C1 segment of cervical spinal cord (tissue), 14 donors: Measurements from ENCODE around the gene IPO11.
"Not testable (repeated sequence)": the region's sequence is repeated elsewhere in the genome, so short reads cannot be mapped to it uniquely, and the experiment has no call there.

Experiments
- DNase-seq, 14 donors: peaks; one replicate each; lab custom pipeline; 2025; lab: John Stamatoyannopoulos, UW

The IPO11 gene

DNA sequence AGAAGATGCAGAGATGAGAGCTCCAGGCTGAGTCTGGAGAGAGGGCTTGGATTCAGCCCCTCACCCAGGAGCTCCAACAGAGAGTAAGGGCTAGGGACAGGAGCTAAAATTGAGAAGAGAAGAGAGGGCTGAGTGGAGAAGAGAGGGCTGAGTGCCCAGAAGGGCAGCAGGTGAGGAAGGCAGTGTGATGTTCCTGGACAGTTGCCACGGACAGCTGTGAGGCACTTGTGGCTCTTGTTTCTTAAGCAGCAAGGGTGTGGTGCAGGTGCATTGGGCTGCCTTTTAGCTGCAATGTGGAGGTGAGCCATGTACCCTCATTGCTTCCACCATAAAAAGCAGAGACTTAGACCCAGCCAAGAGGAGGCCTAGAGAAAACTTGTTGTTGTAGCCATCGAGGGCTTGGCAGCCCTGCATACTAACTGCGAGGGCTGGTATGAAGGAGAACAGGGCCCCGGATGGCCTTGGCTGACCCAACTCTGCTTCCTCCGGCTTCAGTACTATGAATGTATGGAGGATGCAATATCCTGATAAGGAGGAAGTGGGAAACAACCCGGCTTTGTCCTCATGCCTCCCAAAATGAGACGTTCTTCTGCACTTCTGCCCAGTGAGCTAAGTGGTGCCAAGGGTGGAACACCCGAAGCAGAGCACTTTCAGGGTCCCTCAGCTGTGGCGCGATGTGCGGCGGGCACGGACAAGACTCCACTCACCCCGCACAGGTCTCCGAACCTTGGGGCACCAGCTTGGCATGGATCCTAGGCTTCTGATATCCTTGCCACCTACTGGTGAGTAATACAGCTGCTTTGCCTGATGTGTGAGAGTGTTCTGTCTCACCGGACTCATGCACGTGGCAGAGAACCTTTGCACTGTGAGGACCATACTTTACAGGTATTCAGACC, 231.2 kb downstream of the IPO11 start:
- DNase-seq: no peak

DNA sequence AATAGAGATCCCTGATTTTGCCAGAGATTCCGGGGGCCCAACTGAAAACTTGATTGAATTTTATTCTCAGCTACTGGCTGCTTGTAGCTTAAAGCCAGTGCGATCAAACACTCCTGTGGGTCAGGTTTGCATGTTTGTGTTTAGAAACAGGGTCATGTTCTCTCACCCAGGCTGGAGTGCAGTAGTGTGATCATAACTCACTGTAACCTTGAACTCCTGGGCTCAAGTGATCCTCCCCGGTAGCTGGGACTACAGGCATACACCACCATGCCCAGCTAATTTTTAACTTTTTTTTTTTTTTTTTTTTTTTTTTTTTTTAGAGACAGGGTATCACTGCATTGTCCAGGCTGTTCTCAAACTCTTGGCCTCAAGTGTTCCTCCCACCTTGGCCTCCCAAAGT, 232.7 kb downstream of the IPO11 start:
- DNase-seq: no peak

DNA sequence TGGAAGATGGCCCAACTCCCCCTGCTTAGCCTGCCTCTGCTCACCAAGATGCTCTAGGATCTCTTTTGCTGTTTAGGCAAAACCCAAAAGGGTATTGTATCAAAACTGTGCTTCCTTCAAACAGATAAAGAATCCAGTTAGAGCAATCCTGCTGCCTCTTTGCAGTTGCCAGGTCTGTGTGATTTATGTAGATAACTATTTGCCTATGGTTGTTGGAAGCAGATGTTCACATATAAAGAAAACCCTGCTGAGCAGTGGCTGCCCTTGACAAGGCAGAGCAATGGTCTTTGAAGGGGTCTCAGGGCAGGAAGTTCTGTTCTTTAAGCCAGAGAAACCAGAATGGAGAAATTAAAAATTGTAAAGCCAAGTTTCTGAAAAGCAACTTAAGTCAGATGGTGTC, 234.7 kb downstream of the IPO11 start:
- no peak for DNase-seq

DNA sequence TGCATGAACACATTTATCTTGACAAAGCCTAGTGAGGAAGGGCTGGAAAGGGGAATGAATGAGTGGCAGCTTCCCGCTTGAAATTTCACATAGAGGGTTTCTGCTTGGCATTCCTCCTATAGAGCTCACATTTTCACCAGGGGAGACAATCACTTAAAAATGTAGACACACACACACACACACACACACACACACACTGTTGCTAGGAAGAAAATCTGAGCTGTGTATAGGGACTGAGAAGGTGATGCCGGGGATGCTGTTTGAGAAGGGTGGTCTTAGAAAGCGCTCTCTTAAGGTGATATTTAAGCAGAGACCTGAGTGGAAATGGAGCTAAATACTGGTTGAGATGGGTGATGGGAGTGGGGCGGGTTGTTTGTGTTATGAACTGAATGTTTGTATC, 236.5 kb downstream of the IPO11 start:
- DNase-seq: no peak

DNA sequence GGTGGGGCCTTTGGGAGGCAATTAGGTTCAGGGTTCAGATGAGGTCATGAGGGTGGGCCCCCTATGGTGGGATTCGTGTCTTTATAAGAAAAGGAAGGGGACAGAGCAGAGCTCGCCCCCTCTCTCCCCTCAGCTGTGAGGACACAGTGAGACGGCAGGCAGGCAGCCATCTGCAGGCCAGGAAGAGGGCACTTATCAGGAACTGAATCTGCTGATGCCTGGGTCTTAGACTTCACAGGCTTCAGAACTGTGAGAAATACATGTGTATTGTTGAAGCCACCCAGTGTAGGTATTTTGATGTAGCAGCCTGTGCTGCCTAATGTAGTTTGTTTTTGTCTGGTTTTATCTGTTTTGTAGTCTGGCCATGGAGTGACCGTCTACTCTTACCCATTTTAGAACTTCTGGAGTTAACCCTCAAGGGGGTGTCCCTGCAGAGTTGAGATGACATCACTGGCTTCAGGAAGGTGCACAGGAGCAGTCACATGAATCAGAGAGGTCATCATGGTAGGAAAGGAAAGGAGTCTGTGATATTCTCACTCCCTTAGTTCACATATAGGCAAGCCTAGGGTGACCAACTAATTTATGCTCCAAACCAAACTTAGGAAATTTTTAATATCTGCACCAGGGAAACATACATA, 237.0 kb downstream of the IPO11 start:
- peak in 3 of 14 donors; percentile 5 to 15 (median 7) for DNase-seq

DNA sequence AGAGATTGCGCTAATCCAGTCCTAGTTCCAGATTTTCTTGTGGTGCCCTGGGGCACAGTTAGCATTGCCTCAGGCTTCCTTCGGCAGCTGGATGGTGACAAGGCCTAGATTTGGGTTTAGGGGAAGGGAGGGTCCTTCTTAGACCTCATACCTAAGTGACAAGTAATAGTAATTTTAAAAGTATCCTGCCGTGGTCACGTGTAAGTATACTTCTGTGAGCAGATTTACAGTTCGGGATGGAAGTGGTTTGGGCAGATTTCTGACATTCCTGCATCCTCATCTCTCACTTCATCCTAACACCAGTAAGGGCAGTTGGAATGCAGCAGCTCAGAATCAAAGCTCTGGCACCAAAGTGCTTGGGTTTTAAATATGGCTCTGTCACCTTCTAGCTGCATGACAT, 237.6 kb downstream of the IPO11 start:
- no peak for DNase-seq

DNA sequence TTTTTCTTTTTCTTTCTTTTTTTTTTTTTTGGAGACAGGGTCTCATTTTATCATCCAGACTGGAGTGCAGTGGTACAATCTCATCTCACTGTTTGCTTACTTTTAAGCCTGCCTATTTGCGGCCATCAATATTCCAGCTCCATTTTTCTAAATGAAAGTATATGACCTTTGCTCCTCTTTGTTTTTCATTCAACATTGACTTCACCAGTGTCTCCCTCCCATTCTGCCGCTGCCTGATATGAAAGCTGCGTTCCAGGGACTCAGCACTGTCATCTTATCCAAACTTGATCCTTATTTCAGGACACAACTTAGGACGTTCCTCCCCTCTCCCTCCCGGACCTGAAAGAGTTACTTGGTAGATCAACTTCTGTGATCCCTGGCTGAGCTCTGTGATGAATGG, 239.7 kb downstream of the IPO11 start:
- DNase-seq: no peak

DNA sequence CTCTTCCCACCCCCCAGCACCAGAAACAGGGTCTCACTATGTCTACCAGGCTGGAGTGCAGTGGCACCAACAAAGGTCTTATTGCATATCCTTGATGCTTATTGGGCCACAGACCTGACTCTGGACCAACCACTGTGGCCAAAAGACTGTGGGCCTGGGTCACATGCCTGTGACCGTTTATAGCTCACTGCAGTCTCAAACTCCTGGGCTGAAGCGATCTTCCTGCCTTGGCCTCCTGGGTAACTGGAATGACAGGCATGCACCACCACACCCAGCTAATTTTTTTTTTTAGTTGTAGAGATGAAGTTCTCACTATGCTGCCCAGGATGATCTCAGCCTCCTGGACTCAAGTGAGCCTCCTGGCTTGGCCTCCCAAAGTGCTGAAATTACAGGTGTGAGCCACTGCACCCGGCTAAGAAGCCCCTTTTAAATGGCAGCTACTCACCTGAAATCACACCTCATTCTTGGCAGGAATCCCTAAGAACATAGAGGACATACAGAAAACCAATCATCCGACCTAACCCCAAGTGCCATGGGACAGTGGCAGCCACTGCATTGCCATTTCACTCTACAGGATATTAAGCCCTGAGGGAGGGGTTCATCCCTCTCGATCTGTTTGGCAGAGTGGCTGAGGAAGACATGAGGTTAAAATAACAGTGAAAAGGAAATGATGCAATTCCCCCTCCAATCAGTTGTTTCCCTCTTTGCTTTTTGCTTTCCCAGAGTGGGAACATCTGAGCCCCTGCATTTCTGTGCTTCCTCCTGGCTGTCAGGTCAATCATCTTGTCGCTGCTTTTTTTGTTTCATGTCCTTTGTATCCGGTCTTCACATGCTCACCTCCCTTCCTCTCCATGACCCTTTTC, 240.7 kb downstream of the IPO11 start:
- no peak for DNase-seq

DNA sequence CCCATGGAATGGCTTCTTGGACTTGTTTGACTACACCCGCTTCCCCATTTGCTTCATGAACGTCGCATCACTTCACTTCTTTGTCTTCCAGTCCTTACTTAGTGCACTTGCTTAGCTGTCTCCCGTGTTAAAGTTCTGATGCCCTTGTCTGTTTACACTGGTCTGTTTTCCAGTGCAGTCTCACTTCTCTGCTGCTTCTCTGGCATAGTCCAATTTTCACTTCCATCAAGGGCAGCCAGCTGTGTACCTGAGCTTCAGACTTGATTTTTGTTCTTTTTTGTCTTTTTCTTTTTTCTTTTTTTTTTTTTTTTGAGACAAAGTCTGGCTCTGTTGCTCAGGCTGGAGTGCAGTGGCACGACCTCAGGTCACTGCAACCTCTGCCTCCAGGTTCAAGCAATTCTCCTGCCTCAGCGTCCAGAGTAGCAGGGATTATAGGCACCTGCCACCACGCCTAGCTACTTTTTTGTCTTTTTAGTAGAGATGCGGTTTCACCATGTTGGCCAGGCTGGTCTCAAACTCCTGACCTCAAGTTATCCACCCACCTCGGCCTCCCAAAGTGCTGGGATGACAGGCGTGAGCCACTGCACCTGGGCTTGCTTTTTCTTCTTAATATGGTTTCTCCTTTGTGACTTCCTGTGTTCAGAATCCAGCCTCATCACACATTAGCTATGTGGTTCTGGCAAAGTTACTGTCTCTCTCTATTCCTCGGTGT, 241.5 kb downstream of the IPO11 start:
- no peak for DNase-seq

DNA sequence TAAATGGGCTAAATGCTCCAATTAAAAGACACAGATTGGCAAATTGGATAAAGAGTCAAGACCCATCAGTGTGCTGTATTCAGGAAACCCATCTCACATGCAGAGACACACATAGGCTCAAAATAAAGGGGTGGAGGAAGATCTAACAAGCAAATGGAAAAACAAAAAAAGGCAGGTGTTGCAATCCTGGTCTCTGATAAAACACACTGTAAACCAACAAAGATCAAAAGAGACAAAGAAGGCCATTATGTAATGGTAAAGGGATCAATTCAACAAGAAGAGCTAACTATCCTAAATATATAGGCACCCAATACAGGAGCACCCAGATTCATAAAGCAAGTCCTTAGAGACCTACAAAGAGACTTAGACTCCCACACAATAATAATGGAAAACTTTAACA, 245.2 kb downstream of the IPO11 start:
- DNase-seq: not testable (repeated sequence)

DNA sequence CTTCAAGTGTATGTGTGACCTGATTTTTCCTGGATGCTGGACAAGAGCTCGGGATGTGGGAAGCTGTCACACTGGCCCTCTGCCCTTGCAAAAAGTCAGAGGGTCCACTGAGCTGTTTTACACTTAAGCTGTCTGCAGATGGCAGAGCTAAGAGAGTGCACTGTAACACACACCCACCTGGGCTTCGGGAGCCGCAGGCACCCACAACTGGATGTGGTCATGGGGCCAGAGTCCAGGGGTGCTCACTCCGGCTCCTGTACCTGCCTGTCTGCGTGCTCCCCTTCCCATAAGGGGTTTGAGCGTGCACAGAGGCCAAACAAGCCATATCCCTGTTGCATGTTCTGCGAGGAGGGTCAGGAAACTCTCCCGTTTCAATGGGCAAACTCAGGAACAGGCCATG, 248.6 kb downstream of the IPO11 start:
- no peak for DNase-seq

DNA sequence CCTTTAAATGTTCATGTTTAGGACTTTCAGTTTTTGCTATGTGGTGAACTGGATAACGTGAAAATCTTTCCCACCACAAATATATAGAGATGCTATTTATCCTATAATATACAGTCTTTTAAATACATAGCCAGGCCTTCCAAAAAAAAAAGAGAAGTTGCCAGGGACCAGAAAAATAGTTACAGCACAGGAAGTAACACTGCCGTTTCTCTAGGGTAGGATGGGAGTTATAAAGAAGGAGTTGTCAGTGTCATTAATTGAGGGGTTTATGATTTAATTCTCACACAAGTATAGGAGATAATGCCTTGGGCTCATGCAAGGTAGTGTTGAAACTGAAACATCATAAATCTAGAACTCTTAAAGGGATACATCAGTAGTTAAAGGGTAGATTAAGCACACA, 250.0 kb downstream of the IPO11 start:
- no peak for DNase-seq

DNA sequence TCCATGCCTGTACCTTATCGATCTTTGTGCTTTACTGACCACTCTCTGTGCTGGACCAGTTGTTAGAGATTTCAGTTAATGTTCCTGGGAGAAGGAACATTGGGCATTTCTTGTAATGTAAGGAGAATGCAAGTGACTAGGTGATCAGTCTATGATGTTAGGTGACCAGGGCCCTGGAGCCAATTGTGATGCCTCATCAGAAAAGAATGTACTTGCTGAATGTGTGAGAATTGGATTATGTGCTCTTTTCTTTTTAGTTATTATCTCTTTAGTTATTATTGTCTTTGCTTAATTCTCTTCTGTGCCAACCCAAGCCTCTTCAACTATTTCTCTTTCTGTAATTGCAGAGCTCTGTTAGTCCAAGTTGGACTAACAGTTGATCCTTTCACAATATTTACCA, 258.9 kb downstream of the IPO11 start:
- DNase-seq: no peak

DNA sequence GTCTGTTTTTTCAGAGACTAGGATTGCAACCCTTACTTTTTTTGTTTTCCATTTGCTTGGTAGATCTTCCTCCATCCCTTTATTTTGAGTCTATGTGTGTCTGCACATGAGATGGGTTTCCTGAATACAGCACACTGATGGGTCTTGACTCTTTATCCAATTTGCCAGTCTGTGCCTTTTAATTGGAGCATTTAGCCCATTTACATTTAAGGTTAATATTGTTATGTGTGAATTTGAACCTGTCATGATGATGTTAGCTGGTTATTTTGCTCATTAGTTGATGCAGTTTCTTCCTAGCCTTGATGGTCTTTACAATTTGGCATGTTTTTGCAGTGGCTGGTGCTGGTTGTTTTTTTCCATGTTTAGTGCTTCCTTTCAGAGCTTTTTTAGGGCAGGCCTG, 264.0 kb downstream of the IPO11 start:
- not testable (repeated sequence) for DNase-seq
